H1 (cell line): ENCODE results near the gene PDZRN3. TPM values are rescaled to one million over a fixed set of nuclear protein-coding genes. Genes with fewer than 3 reads are reported as not detected.

Experiments used
- CTCF ChIA-PET: fragments of 300-600 bp; sonication (Branson Sonifier 250); formaldehyde crosslinking; loops from one replicate; lab custom pipeline; 2021; ENCODE audit not compliant: partially characterized antibody; lab: Charles Lee
- POLR2A ChIA-PET: fragments of 300-600 bp; sonication (Branson Sonifier 250); formaldehyde crosslinking; loops from one replicate; lab custom pipeline; 2021; ENCODE audit warnings: inconsistent platforms; ENCODE audit not compliant: partially characterized antibody; lab: Charles Lee
- DNase-seq, 2 experiments: peaks; one replicate each; pipeline versions ENCODE4 v3.0.0 to v3.0.0-alpha.2; 2010 to 2022; ENCODE audit warnings: low spot score in 2 of 2, low read depth in 1 of 2, mixed read lengths in 1 of 2
- FAIRE-seq: peaks from 2 replicates; lab custom pipeline; 2011; peaks lifted over from hg19 to GRCh38; lab: Jason Lieb, UNC
- H2AFZ ChIP-seq: 2 replicates; pipeline ENCODE4 v1.8.1; 2012; ENCODE audit warnings: low read length, inconsistent platforms
- H2AK5ac ChIP-seq: 2 replicates; pipeline ENCODE4 v1.6.1; 2013; ENCODE audit warnings: low read depth, low read length
- H2BK120ac ChIP-seq: replicated peaks from 2 replicates; pipeline ENCODE3; 2013; ENCODE audit warnings: low read depth, low read length, inconsistent platforms
- H2BK12ac ChIP-seq: 2 replicates; pipeline ENCODE4 v1.6.1; 2013; ENCODE audit warnings: low read depth, low read length
- H2BK15ac ChIP-seq: 2 replicates; pipeline ENCODE4 v1.6.1; 2013; ENCODE audit warnings: low read length
- H2BK20ac ChIP-seq: 2 replicates; pipeline ENCODE4 v1.6.1; 2013; ENCODE audit warnings: low read length
- H2BK5ac ChIP-seq: 2 replicates; pipeline ENCODE4 v1.6.1; 2013; ENCODE audit warnings: low read depth, low read length
- H3K14ac ChIP-seq: 2 replicates; pipeline ENCODE4 v1.6.1; 2013; ENCODE audit warnings: inconsistent platforms; ENCODE audit not compliant: insufficient read length
- H3K18ac ChIP-seq: 2 replicates; pipeline ENCODE4 v1.6.1; 2013; ENCODE audit warnings: low read length; ENCODE audit errors: extremely low read depth
- H3K23ac ChIP-seq: 2 replicates; pipeline ENCODE4 v1.6.1; 2013; ENCODE audit warnings: inconsistent platforms; ENCODE audit not compliant: insufficient read length
- H3K23me2 ChIP-seq: 2 replicates; pipeline ENCODE4 v1.6.1; 2013; ENCODE audit warnings: low read depth, low read length
- H3K27ac ChIP-seq: 2 replicates; pipeline ENCODE4 v1.6.1; 2011; ENCODE audit warnings: low read depth, low read length, inconsistent platforms
- H3K27me3 ChIP-seq, 4 experiments: replicated peaks in 1 of 4; 1 replicate in 1 of 4; 2 replicates in 3 of 4; pipeline versions ENCODE4 v1.6.1 to v1.8.1; 2011 to 2013; ENCODE audit warnings: low read length in 3 of 4, mild to moderate bottlenecking in 3 of 4, inconsistent platforms in 2 of 4, mixed read lengths in 2 of 4, moderate library complexity in 1 of 4; ENCODE audit not compliant: control insufficient read depth in 3 of 4, insufficient read depth in 3 of 4; ENCODE audit errors: extremely low read depth in 1 of 4
- H3K36me3 ChIP-seq, 4 experiments: 2 replicates each; pipeline versions ENCODE4 v1.6.1 to v1.8.1; 2011 to 2013; ENCODE audit warnings: mild to moderate bottlenecking in 4 of 4, low read length in 3 of 4, moderate library complexity in 2 of 4, control low read depth in 1 of 4, inconsistent platforms in 1 of 4; ENCODE audit not compliant: insufficient read depth in 4 of 4, control insufficient read depth in 2 of 4
- H3K4ac ChIP-seq: replicated peaks from 2 replicates; pipeline ENCODE3; 2013; ENCODE audit warnings: low read length, low read depth, mixed read lengths, inconsistent platforms; ENCODE audit not compliant: insufficient read length
- H3K4me1 ChIP-seq, 4 experiments: replicated peaks in 1 of 4; 1 replicate in 1 of 4; 2 replicates in 3 of 4; pipeline versions ENCODE4 v1.6.1 to v1.8.1; 2011 to 2013; ENCODE audit warnings: low read length in 3 of 4, inconsistent platforms in 2 of 4, mixed read lengths in 1 of 4; ENCODE audit not compliant: insufficient read depth in 4 of 4, control insufficient read depth in 3 of 4
- H3K4me2 ChIP-seq, 2 experiments: 2 replicates each; pipeline versions ENCODE4 v1.6.1 to v1.8.1; 2011 to 2013; ENCODE audit warnings: low read depth in 2 of 2, low read length in 2 of 2, control low read depth in 1 of 2, inconsistent platforms in 1 of 2, mild to moderate bottlenecking in 1 of 2; ENCODE audit not compliant: insufficient read depth in 1 of 2
- H3K4me3 ChIP-seq, 4 experiments: fragments of 200-600, 300-600 bp in 1 of 4; sonication (generic), shearing (Covaris generic), sonication (Bioruptor Twin) in 1 of 4; 2 replicates each; pipeline versions ENCODE4 v1.5.1 to v1.8.1; 2011 to 2016; ENCODE audit warnings: low read length in 4 of 4, low read depth in 3 of 4, control low read depth in 2 of 4, inconsistent platforms in 2 of 4, mild to moderate bottlenecking in 2 of 4, mixed read lengths in 1 of 4, moderate library complexity in 1 of 4; ENCODE audit not compliant: insufficient read depth in 2 of 4; ENCODE audit errors: extremely low read depth in 1 of 4
- H3K56ac ChIP-seq: replicated peaks from 2 replicates; pipeline ENCODE3; 2013; ENCODE audit warnings: low read depth, mild to moderate bottlenecking, mixed read lengths, low read length, inconsistent platforms; ENCODE audit not compliant: insufficient read length
- H3K79me1 ChIP-seq: 2 replicates; pipeline ENCODE4 v1.6.1; 2013; ENCODE audit warnings: low read depth, low read length, control low read depth
- H3K79me2 ChIP-seq, 2 experiments: 2 replicates each; pipeline versions ENCODE4 v1.6.1 to v1.8.1; 2012 to 2013; ENCODE audit warnings: low read length in 2 of 2, mild to moderate bottlenecking in 2 of 2, inconsistent platforms in 1 of 2; ENCODE audit not compliant: insufficient read depth in 2 of 2, control insufficient read depth in 1 of 2
- H3K9ac ChIP-seq, 4 experiments: replicated peaks in 1 of 4; 1 replicate in 1 of 4; 2 replicates in 3 of 4; pipeline versions ENCODE4 v1.6.1 to v1.8.1; 2011 to 2013; ENCODE audit warnings: low read depth in 3 of 4, low read length in 3 of 4, control low read depth in 2 of 4, mild to moderate bottlenecking in 2 of 4, moderate library complexity in 2 of 4, inconsistent platforms in 1 of 4; ENCODE audit errors: extremely low read depth in 1 of 4
- H3K9me3 ChIP-seq, 2 experiments: 2 replicates each; pipeline versions ENCODE4 v1.6.1 to v1.8.1; 2012 to 2013; ENCODE audit warnings: mild to moderate bottlenecking in 2 of 2, moderate library complexity in 2 of 2, control low read depth in 1 of 2, inconsistent platforms in 1 of 2, low read depth in 1 of 2, low read length in 1 of 2, mixed read lengths in 1 of 2; ENCODE audit not compliant: insufficient read depth in 2 of 2
- H4K20me1 ChIP-seq, 2 experiments: replicated peaks in 1 of 2; 2 replicates each; pipeline versions ENCODE3 to v1.8.1; 2011 to 2013; ENCODE audit warnings: inconsistent platforms in 2 of 2, low read length in 2 of 2, mild to moderate bottlenecking in 1 of 2; ENCODE audit not compliant: insufficient read depth in 2 of 2, control insufficient read depth in 1 of 2
- H4K5ac ChIP-seq: 2 replicates; pipeline ENCODE4 v1.6.1; 2013; ENCODE audit warnings: low read length, low read depth, mixed read lengths, inconsistent platforms; ENCODE audit not compliant: insufficient read length
- H4K8ac ChIP-seq: 2 replicates; pipeline ENCODE4 v1.8.0; 2013; ENCODE audit warnings: mild to moderate bottlenecking, moderate library complexity, low read length, inconsistent platforms; ENCODE audit not compliant: insufficient read depth; ENCODE audit errors: extremely low read depth
- H4K91ac ChIP-seq: replicated peaks from 2 replicates; pipeline ENCODE3; 2013; ENCODE audit warnings: low read length, mixed read lengths, inconsistent platforms; ENCODE audit not compliant: insufficient read length
- ATF3 ChIP-seq: IDR thresholded peaks from 2 replicates; pipeline ENCODE4 v1.6.1; 2011; ENCODE audit warnings: low read depth, mild to moderate bottlenecking, low read length; ENCODE audit not compliant: insufficient read depth
- CBX5 ChIP-seq: fragments of 300-800, 300-1000 bp; sonication (generic); IDR thresholded peaks from 2 replicates; pipeline ENCODE4 v1.7.1; 2016; ENCODE audit warnings: antibody characterized with exemption, low read length, low read depth
- GTF2F1 ChIP-seq: IDR thresholded peaks from 2 replicates; pipeline ENCODE4 v1.6.1; 2012; ENCODE audit warnings: low read depth, low read length, improper control_type of control experiment, borderline replicate concordance
- HDAC2 ChIP-seq, 2 experiments: fragments of 300-600 bp in 1 of 2; sonication (generic) in 1 of 2; IDR thresholded peaks; 2 replicates each; pipeline ENCODE4 v1.6.1; 2011 to 2012; ENCODE audit warnings: low read depth in 2 of 2, low read length in 2 of 2, mild to moderate bottlenecking in 2 of 2, moderate library complexity in 2 of 2, borderline replicate concordance in 1 of 2, inconsistent platforms in 1 of 2
- JUN ChIP-seq: IDR thresholded peaks from 2 replicates; pipeline ENCODE4 v1.6.1; 2011; ENCODE audit warnings: low read depth, mild to moderate bottlenecking, improper control_type of control experiment, low read length
- POLR2AphosphoS5 ChIP-seq: IDR thresholded peaks from 2 replicates; pipeline ENCODE4 v1.6.1; 2011; ENCODE audit warnings: low read depth, low read length
- RAD21 ChIP-seq, 2 experiments: IDR thresholded peaks in 1 of 2; conservative IDR thresholded peaks in 1 of 2; 2 replicates each; pipeline ENCODE4 v1.6.1; 2011; ENCODE audit warnings: low read depth in 2 of 2, low read length in 2 of 2, improper control_type of control experiment in 1 of 2, inconsistent platforms in 1 of 2, mild to moderate bottlenecking in 1 of 2, moderate library complexity in 1 of 2
- RNF2 ChIP-seq: fragments of 200-900, 300-1000 bp; sonication (generic); IDR thresholded peaks from 2 replicates; pipeline ENCODE4 v1.7.1; 2016; ENCODE audit warnings: borderline replicate concordance, low read depth, mild to moderate bottlenecking, antibody characterized with exemption, low read length; ENCODE audit not compliant: poor library complexity, severe bottlenecking; ENCODE audit errors: missing control alignments
- SIN3A ChIP-seq, 2 experiments: IDR thresholded peaks in 1 of 2; conservative IDR thresholded peaks in 1 of 2; 2 replicates each; pipeline ENCODE4 v1.6.1; 2011 to 2012; ENCODE audit warnings: low read length in 2 of 2, improper control_type of control experiment in 1 of 2, low read depth in 1 of 2, mild to moderate bottlenecking in 1 of 2
- SIX5 ChIP-seq: IDR thresholded peaks from 2 replicates; pipeline ENCODE4 v1.6.1; 2011; ENCODE audit warnings: mild to moderate bottlenecking, low read depth, low read length
- TAF7 ChIP-seq: optimal IDR thresholded peaks from 2 replicates; pipeline ENCODE3; 2011; ENCODE audit warnings: low read depth, mild to moderate bottlenecking, inconsistent platforms, low read length, moderate library complexity, borderline replicate concordance
- WGBS, 2 experiments: shearing (Covaris generic) in 1 of 2; methylation state at CpG; one replicate each; pipeline versions ENCODE4 v1.1.6 to v1.1.7; 2013 to 2015; ENCODE audit warnings: low lambda C conversion rate in 2 of 2, mixed read lengths in 2 of 2, inconsistent platforms in 1 of 2, low coverage in 1 of 2, missing lambda C conversion rate in 1 of 2; ENCODE audit not compliant: insufficient replicate concordance in 2 of 2, insufficient coverage in 1 of 2, insufficient read length in 1 of 2; ENCODE audit errors: extremely low coverage in 1 of 2, missing lambda C conversion rate in 1 of 2; 5-methylcytosine and 5-hydroxymethylcytosine counted together
- polyA plus RNA-seq, 7 experiments: library from polyadenylated mRNA; depleted of rRNA in 3 of 7; stranded (reverse) in 5 of 7; unstranded in 2 of 7; fragments of >200 nt in 5 of 7; fragments of 200-250 nt in 2 of 7; gene quantifications; 1 replicate in 5 of 7; 2 replicates in 1 of 7; 4 replicates in 1 of 7; pipeline versions ENCODE4 v1.2.1 to v1.2.3, GENCODE V29; 2011 to 2013; ENCODE audit warnings: missing spikeins in 2 of 7, mixed read lengths in 2 of 7
- total RNA-seq: library from RNA; stranded (reverse); fragmentation: NEBNext Ultra II Directional; extraction: Animal tissue kit (Norgen Biotek cat#: 25700); gene quantifications from 2 replicates; pipeline ENCODE4 v1.2.1, GENCODE V29; 2021

The PDZRN3 gene
- total and polyA plus RNA-seq, 2 of the 8 experiments (the other 6 are each of a cell fraction or from before 2014, with no cell fraction given) = 4.2 to 20.5 TPM

GRCh38 chr3:73363093-73363492 lies 261.6 kb downstream of the PDZRN3 start:
- DNase-seq (no peak), FAIRE-seq (no peak)
- Histone ChIP-seq H3K56ac (no peak overlapping the region), H2BK5ac (no peak overlapping the region), H4K91ac (no peak overlapping the region), H3K27me3 (no peaks in the 10 kb centered on the region), H2BK15ac (no peak overlapping the region), H4K5ac (no peak overlapping the region), H2BK20ac (no peak overlapping the region), H3K27ac (no peak overlapping the region), H2AFZ (no peak overlapping the region), H3K4ac (no peak overlapping the region), H3K79me2 (no peaks in the 10 kb centered on the region), H4K20me1 (no peaks in the 10 kb centered on the region), H3K18ac (no peak overlapping the region), H3K23me2 (no peaks in the 10 kb centered on the region), H3K14ac (no peak overlapping the region), H3K9ac (no peak overlapping the region), H3K36me3 (no peaks in the 10 kb centered on the region), H2AK5ac (no peak overlapping the region), H4K8ac (no peak overlapping the region), H3K4me3 (no peak overlapping the region), H3K4me2 (no peak overlapping the region), H2BK120ac (no peak overlapping the region), H2BK12ac (no peak overlapping the region), H3K4me1 (no peaks in the 10 kb centered on the region), H3K9me3 (no peaks in the 10 kb centered on the region), H3K79me1 (no peaks in the 10 kb centered on the region), H3K23ac (no peak overlapping the region)
- CTCF ChIA-PET = no interaction called here
- POLR2A ChIA-PET = no interaction called here
- 91% methylated on average over 3 of the region's 3 CpGs; no CpG with 5 or more reads in 1 of the 2 experiments for WGBS, 2 experiments
- TF ChIP-seq SIX5 (no peak), RAD21 (IDR thresholded peaks at IDR 0.05 in 1 of 2, conservative IDR thresholded peaks at IDR 0.05 in 1 of 2; ENCODE audit: low read depth in 2 of 2, low read length in 2 of 2) (no peak), SIN3A (conservative IDR thresholded peaks at IDR 0.05 in 1 of 2, IDR thresholded peaks at IDR 0.05 in 1 of 2; ENCODE audit: low read depth in 1 of 2, low read length in 2 of 2) (no peak), TAF7 (no peak), POLR2AphosphoS5 (no peak), CBX5 (no peak), GTF2F1 (no peak), RNF2 (no peak), ATF3 (no peak), JUN (no peak), HDAC2 (IDR thresholded peaks at IDR 0.05; ENCODE audit: borderline replicate concordance in 1 of 2, low read depth in 2 of 2, low read length in 2 of 2) (no peak)
